CD4-positive, alpha-beta memory T cell (primary cell): ENCODE results near the gene ZNF652. TPM values are rescaled to one million over a fixed set of nuclear protein-coding genes. Genes with fewer than 3 reads are reported as not detected.

Source experiments
- CTCF ChIA-PET: fragments of 350-600 bp; sonication (Branson Sonifier 250); formaldehyde crosslinking; loops from one replicate; lab custom pipeline; 2021; ENCODE audit warnings: inconsistent platforms; ENCODE audit not compliant: partially characterized antibody; lab: Charles Lee
- POLR2A ChIA-PET: fragments of 350-600 bp; sonication (Branson Sonifier 250); formaldehyde crosslinking; loops from one replicate; lab custom pipeline; 2021; ENCODE audit not compliant: partially characterized antibody; lab: Charles Lee
- DNase-seq, 5 donors: peaks; one replicate each; pipeline versions ENCODE4 v3.0.0 to v3.0.0-alpha.2; 2020 to 2022; ENCODE audit warnings: mixed read lengths in 1 of 5
- H3K27ac ChIP-seq: one replicate; pipeline ENCODE4 v1.7.0; 2013; ENCODE audit warnings: low read depth, low read length
- H3K27me3 ChIP-seq: 2 replicates; pipeline ENCODE4 v1.7.0; 2013; ENCODE audit warnings: mild to moderate bottlenecking, low read length, moderate library complexity; ENCODE audit not compliant: insufficient read depth
- H3K36me3 ChIP-seq: 2 replicates; pipeline ENCODE4 v1.7.0; 2013; ENCODE audit warnings: mild to moderate bottlenecking, low read length, moderate library complexity; ENCODE audit not compliant: insufficient read depth
- H3K4me1 ChIP-seq: 2 replicates; pipeline ENCODE4 v1.7.0; 2013; ENCODE audit warnings: mild to moderate bottlenecking, low read length, moderate library complexity; ENCODE audit not compliant: insufficient read depth
- H3K4me3 ChIP-seq, 2 donors: one replicate each; pipeline ENCODE4 v1.7.0; 2013; ENCODE audit warnings: low read length in 2 of 2, mild to moderate bottlenecking in 1 of 2
- H3K9me3 ChIP-seq, 2 donors: one replicate each; pipeline ENCODE4 v1.7.0; 2013; ENCODE audit warnings: low read length in 2 of 2, control low read depth in 1 of 2; ENCODE audit not compliant: control insufficient read depth in 1 of 2
- H3K27ac Mint-ChIP-seq, 7 donors: one replicate each; pipeline ENCODE4 v1.8.0; 2020 to 2021; ENCODE audit warnings: mixed read lengths in 7 of 7, mild to moderate bottlenecking in 6 of 7, inconsistent platforms in 3 of 7, moderate library complexity in 3 of 7
- H3K27me3 Mint-ChIP-seq, 2 donors: one replicate each; pipeline ENCODE4 v1.8.0; 2020 to 2021; ENCODE audit warnings: mixed read lengths in 2 of 2
- H3K36me3 Mint-ChIP-seq, 2 donors: one replicate each; pipeline ENCODE4 v1.8.0; 2020 to 2021; ENCODE audit warnings: mixed read lengths in 2 of 2, inconsistent platforms in 1 of 2, mild to moderate bottlenecking in 1 of 2
- H3K4me1 Mint-ChIP-seq, 4 donors: one replicate each; pipeline ENCODE4 v1.8.0; 2020 to 2021; ENCODE audit warnings: mixed read lengths in 4 of 4, mild to moderate bottlenecking in 1 of 4
- H3K4me3 Mint-ChIP-seq, 8 donors: one replicate each; pipeline ENCODE4 v1.8.0; 2020 to 2021; ENCODE audit warnings: mixed read lengths in 8 of 8, mild to moderate bottlenecking in 7 of 8, moderate library complexity in 6 of 8, inconsistent platforms in 3 of 8
- H3K9me3 Mint-ChIP-seq, 8 donors: one replicate each; pipeline ENCODE4 v1.8.0; 2020 to 2021; ENCODE audit warnings: mixed read lengths in 8 of 8, mild to moderate bottlenecking in 5 of 8, inconsistent platforms in 3 of 8, moderate library complexity in 1 of 8
- intact Hi-C: fragments of 100-400 bp; cut with micrococcal nuclease; formaldehyde crosslinking; loops from one replicate; pipeline ENCODE4 v1.15.1; 2023
- polyA plus RNA-seq, 2 donors: library from polyadenylated mRNA; unstranded; fragments of 300-500 nt; fragmentation: Illumina TruSeq; gene quantifications; one replicate each; pipeline ENCODE4 v1.2.3, GENCODE V29; 2021
- total RNA-seq, 2 experiments: library from RNA; stranded (reverse); gene quantifications; one replicate each; pipeline ENCODE4 v1.2.3, GENCODE V29; 2021

The ZNF652 gene
- total and polyA plus RNA-seq, 4 experiments from 2014 or later: 13.1 to 68.6 (median 46.3) TPM

DNA sequence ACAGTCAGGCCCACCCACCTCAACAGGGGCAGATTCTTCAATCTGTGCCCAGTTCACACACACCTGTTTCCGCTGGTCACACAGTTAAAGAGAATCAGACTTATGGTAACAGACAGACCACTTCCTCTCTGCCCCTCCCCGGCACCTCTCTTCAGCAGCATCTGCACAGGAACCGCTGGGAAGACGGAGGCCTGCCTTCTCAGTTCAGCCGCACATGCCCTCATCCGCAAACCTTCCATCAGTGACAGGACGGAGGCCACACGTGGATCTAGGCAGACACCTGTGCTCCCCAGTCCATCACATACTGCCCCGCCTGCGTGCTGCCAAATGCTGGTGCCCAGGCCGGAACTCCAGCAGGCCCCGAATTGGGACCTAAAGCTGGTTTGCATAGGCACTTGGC is 42.3 kb upstream of the ZNF652 start:
- Histone ChIP-seq H3K4me3 (no peak overlapping the region), H3K27ac (no peak overlapping the region), H3K4me1 (peaks cover 10% of the 10 kb centered on the region), H3K27me3 (no peaks in the 10 kb centered on the region), H3K9me3 (no peaks in the 10 kb centered on the region), H3K36me3 (peaks cover 52% of the 10 kb centered on the region)
- H3K27me3 Mint-ChIP-seq: no peaks in the 10 kb centered on the region
- no peak for DNase-seq
- peaks cover 56 to 66% of the 10 kb centered on the region in 2 donors for H3K36me3 Mint-ChIP-seq
- peak overlapping the region in 2 of 7 donors; percentile 22 to 65 for H3K27ac Mint-ChIP-seq
- H3K4me3 Mint-ChIP-seq: no peak overlapping the region
- intact Hi-C loops: no loop called here
- no peaks in the 10 kb centered on the region for H3K9me3 Mint-ChIP-seq
- POLR2A ChIA-PET: no interaction called here
- H3K4me1 Mint-ChIP-seq: peaks cover 5 to 23% (median 11%) of the 10 kb centered on the region in 4 donors
- CTCF ChIA-PET: interaction anchor here (10.7 kb wide), 1 partner anchor 151 kb away, joined by 163 read pairs; no protein-coding TSS in a partner anchor

DNA sequence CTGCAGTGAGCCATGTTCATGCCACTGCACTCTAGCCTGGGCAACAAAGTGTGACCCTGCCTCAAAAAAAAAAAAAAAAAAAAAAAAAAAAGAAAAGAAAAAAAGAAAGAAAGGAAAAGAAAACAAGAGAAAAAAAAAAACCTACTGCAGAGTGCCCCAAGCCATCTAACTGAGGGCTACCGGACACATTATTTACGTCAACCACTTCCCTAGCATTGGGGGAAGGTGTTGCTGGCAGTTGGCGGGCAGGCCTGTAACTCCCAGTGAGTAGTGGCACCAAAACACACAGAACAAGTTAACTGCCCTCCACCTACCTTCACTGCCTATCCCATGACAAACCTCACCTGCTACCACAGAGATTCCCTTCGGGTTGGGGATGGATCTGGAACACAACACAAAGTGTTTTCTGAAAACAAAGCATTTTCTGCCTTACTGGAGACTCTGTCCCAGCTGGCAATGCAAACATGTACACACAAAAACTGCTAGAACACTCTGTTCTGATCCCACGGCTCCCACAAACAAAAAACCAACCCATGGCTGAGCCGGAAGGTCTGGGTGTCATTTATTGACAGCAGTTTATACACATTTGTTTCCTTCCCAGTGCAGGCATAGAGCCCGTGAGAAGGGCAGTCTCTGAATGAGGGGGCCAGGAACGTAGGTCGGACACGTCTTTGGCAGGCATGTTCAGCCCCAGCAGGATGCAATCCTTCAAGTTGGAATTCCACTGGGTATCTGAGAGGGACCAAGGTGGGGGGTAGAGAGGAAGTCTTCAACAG is 41.7 kb upstream of the ZNF652 start:
- H3K27ac ChIP-seq: no peak overlapping the region
- no peak overlapping the region for H3K4me3 ChIP-seq
- H3K4me3 Mint-ChIP-seq: no peak overlapping the region
- H3K9me3 Mint-ChIP-seq: no peaks in the 10 kb centered on the region
- intact Hi-C loops: no loop called here
- H3K36me3 Mint-ChIP-seq: peaks cover 50 to 60% of the 10 kb centered on the region in 2 donors
- CTCF ChIA-PET: no interaction called here
- peaks cover 5 to 21% (median 8%) of the 10 kb centered on the region in 4 donors for H3K4me1 Mint-ChIP-seq
- no peak for DNase-seq
- H3K36me3 ChIP-seq: peaks cover 48% of the 10 kb centered on the region
- peak overlapping the region in 3 of 7 donors; percentile 22 to 65 (median 41) for H3K27ac Mint-ChIP-seq
- POLR2A ChIA-PET: no interaction called here
- no peaks in the 10 kb centered on the region for H3K27me3 ChIP-seq
- H3K9me3 ChIP-seq: no peaks in the 10 kb centered on the region
- no peaks in the 10 kb centered on the region for H3K27me3 Mint-ChIP-seq
- peaks cover 10% of the 10 kb centered on the region for H3K4me1 ChIP-seq

DNA sequence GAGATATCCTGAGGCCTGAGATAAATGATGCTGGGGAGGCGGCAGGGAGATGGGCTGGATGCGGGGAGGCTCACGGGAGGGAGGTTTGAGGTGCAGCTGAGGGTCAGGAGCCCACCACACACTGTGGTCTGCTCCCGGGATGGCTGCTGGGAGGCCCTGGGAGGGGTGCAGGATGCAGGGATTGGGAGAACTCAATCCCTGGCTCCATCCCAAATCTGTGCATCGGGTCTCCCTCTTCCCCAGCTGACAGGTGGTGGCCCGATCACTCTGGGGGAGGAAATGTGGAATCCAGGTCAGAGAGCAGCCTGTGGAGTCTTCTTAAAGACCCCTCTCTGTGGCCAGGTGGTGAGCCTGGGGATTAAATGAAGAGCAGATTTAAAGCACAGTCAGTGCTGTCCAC is 40.7 kb upstream of the ZNF652 start:
- CTCF ChIA-PET: no interaction called here
- DNase-seq: no peak
- H3K9me3 Mint-ChIP-seq: no peaks in the 10 kb centered on the region
- peaks cover 41 to 50% of the 10 kb centered on the region in 2 donors for H3K36me3 Mint-ChIP-seq
- H3K4me3 Mint-ChIP-seq: no peak overlapping the region
- Histone ChIP-seq H3K27me3 (no peaks in the 10 kb centered on the region), H3K4me3 (no peak overlapping the region), H3K9me3 (no peaks in the 10 kb centered on the region), H3K4me1 (peaks cover 1% of the 10 kb centered on the region), H3K36me3 (peaks cover 42% of the 10 kb centered on the region), H3K27ac (no peak overlapping the region)
- peak overlapping the region in 1 of 7 donors; percentile 26 for H3K27ac Mint-ChIP-seq
- peaks cover 0 to 11% (median under 1%) of the 10 kb centered on the region in 4 donors for H3K4me1 Mint-ChIP-seq
- H3K27me3 Mint-ChIP-seq: no peaks in the 10 kb centered on the region
- POLR2A ChIA-PET: interaction anchor here (1.1 kb wide), 1 partner anchor 14 kb away, joined by 3 read pairs; no protein-coding TSS in a partner anchor
- intact Hi-C loops: no loop called here

DNA sequence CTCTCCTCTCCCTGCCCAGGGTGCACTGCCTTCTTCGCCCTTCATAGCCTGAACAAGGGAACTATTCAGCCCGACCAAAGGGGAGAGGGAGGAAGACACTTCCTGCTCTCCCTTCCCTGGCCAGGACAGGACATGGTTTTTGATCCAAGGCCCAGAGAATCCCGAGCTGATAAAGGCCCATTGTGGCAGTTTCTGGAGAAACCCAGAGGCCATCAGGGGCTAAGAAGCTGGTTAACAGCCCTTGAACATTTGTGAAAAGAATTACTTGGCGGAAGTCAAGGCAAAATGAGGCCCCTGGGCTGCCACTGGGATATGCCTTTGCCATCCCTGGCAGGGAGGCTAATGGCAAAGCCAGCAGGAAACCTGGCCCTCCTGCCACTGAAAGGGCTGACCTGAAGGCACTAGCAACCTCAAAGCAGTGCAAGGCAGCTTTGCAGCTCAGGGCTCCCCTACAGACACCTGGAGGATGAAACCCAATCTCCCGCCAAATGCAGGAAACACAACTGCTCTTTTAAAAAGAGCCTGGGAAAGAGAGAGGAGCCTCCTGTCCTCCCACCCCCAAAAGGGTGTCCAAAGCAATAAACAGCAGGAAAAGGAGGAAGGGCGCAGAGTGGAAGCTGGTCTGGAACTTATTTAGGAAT is 40.0 kb upstream of the ZNF652 start:
- ChIA-PET CTCF (no interaction called here), POLR2A (interaction anchor here (1.1 kb wide), 1 partner anchor 14 kb away, joined by 3 read pairs; no protein-coding TSS in a partner anchor)
- peaks cover 0 to 9% (median under 1%) of the 10 kb centered on the region in 4 donors for H3K4me1 Mint-ChIP-seq
- Histone ChIP-seq H3K4me1 (no peaks in the 10 kb centered on the region), H3K36me3 (peaks cover 39% of the 10 kb centered on the region), H3K4me3 (no peak overlapping the region), H3K9me3 (no peaks in the 10 kb centered on the region), H3K27me3 (no peaks in the 10 kb centered on the region), H3K27ac (no peak overlapping the region)
- peaks cover 38 to 47% of the 10 kb centered on the region in 2 donors for H3K36me3 Mint-ChIP-seq
- no peak for DNase-seq
- intact Hi-C loops: no loop called here
- peak overlapping the region in 3 of 7 donors; percentile 24 to 52 (median 26) for H3K27ac Mint-ChIP-seq
- H3K4me3 Mint-ChIP-seq: no peak overlapping the region
- H3K9me3 Mint-ChIP-seq: no peaks in the 10 kb centered on the region
- no peaks in the 10 kb centered on the region for H3K27me3 Mint-ChIP-seq

DNA sequence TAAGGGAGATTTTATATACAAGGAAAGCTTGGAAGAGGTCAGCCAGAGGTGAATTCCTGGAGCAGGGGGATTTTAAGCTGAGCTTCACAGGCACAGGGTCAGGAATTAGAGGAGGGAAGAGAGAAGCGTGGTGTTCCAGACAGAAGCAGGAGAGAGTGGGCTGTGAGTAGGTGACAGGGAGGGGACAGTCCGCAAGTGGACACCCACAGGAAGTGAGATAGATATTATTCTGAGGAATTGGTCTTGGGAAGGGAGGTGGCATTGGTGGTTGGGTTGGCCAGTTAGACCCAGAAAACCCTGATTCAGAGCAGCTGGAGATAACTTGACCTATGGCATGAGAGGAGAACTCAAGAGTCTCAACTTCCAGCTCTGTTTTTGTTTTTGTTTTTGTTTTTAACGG is 37.9 kb upstream of the ZNF652 start:
- H3K27ac Mint-ChIP-seq: no peak overlapping the region
- Histone ChIP-seq H3K36me3 (peaks cover 18% of the 10 kb centered on the region), H3K4me1 (peaks cover under 1% of the 10 kb centered on the region), H3K4me3 (no peak overlapping the region), H3K27me3 (no peaks in the 10 kb centered on the region), H3K27ac (no peak overlapping the region), H3K9me3 (no peaks in the 10 kb centered on the region)
- H3K9me3 Mint-ChIP-seq: no peaks in the 10 kb centered on the region
- no peak for DNase-seq
- CTCF ChIA-PET: interaction anchor here (1.1 to 16.7 kb wide), 10 partner anchors 8 to 221 kb away, joined by 3 to 199 read pairs (median 4); no protein-coding TSS in a partner anchor
- no peaks in the 10 kb centered on the region for H3K27me3 Mint-ChIP-seq
- POLR2A ChIA-PET: interaction anchor here (1.2 to 1.7 kb wide), 2 partner anchors 15 to 37 kb away, joined by 3 to 5 read pairs; partner anchors contain the start of gene PHB1
- no peak overlapping the region for H3K4me3 Mint-ChIP-seq
- peaks cover under 1 to 12% (median 2%) of the 10 kb centered on the region in 4 donors for H3K4me1 Mint-ChIP-seq
- peaks cover 20 to 27% of the 10 kb centered on the region in 2 donors for H3K36me3 Mint-ChIP-seq
- intact Hi-C loops: loop anchor here (5.0 kb wide), 1 partner anchor 178 kb away; no protein-coding TSS in a partner anchor

DNA sequence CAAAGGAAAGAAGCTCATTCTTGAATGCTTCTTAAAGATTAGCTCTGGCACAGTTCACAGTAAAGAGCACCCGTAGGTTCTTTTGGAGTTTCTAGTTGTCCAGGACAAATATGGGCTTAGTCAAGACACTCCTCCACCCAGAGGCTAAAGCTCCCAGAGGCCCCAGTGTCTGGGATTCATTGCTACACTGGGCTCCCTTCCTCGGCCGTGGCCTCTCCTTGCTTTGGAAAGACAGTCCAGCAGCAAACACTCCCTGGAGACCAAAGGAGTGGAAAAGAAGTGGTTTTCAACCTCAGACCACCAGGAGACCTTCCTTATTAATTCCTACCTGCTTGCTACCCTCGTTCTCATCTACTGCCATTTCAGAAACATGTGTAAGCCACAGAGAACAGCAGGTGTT is 35.5 kb upstream of the ZNF652 start:
- Histone ChIP-seq H3K4me3 (no peak overlapping the region), H3K9me3 (no peaks in the 10 kb centered on the region), H3K36me3 (no peaks in the 10 kb centered on the region), H3K4me1 (peaks cover 12% of the 10 kb centered on the region), H3K27me3 (no peaks in the 10 kb centered on the region), H3K27ac (no peak overlapping the region)
- intact Hi-C loops: loop anchor here (5.0 kb wide), 1 partner anchor 175 kb away; no protein-coding TSS in a partner anchor
- Mint-ChIP-seq H3K27me3 (no peaks in the 10 kb centered on the region), H3K27ac (peak overlapping the region in 1 of 7 donors; percentile 11), H3K36me3 (peaks cover under 1 to 8% of the 10 kb centered on the region in 2 donors), H3K9me3 (no peaks in the 10 kb centered on the region), H3K4me3 (no peak overlapping the region), H3K4me1 (peaks cover 4 to 16% (median 12%) of the 10 kb centered on the region in 4 donors)
- no peak for DNase-seq
- CTCF ChIA-PET: interaction anchor here (0.6 to 16.7 kb wide), 10 partner anchors 8 to 1592 kb away, joined by 3 to 199 read pairs (median 8); no protein-coding TSS in a partner anchor
- POLR2A ChIA-PET: no interaction called here
